K562 (cell line): ENCODE measurements around the gene CAPN13. TPM values are rescaled to one million over a fixed set of nuclear protein-coding genes. Genes with fewer than 3 reads are reported as not detected.

Experiments
- ATAC-seq: fragments of 200-7000 bp; cut with Tn5 transposase; 3 replicates; pipeline ENCODE4 v1.9.1; 2020; ENCODE audit warnings: moderate library complexity
- BruUV-seq: library from RNA; stranded (reverse); fragments of 400-500 nt; replicated peaks from 2 replicates; lab custom pipeline; 2021; lab: Mats Ljungman, UMichigan
- CTCF ChIA-PET: fragments of 300-600 bp; formaldehyde crosslinking; extraction: SDS; loops from one replicate; lab custom pipeline; 2021; ENCODE audit warnings: low intra/inter-chr PET ratio; lab: Yijun Ruan, JAX
- POLR2A ChIA-PET: fragments of 300-600, 350-650 bp; sonication (Branson Sonifier 250); formaldehyde crosslinking; extraction: SDS; loops from one replicate; lab custom pipeline; 2021; ENCODE audit warnings: antibody characterized with exemption, inconsistent platforms; lab: Yijun Ruan, JAX
- DNase-seq, 4 experiments: peaks; one replicate each; pipeline versions ENCODE4 v3.0.0 to v3.0.0-alpha.2; 2011 to 2018; ENCODE audit warnings: low spot score in 3 of 4, mixed read lengths in 3 of 4; ENCODE audit errors: extremely low read depth in 1 of 4
- FAIRE-seq: peaks from 2 replicates; lab custom pipeline; 2011; peaks lifted over from hg19 to GRCh38; lab: Jason Lieb, UNC
- H2AFZ ChIP-seq: 2 replicates; pipeline ENCODE4 v1.6.0; 2011; ENCODE audit warnings: low read depth, low read length, control low read depth, inconsistent platforms
- H3K27ac ChIP-seq: fragments of 200-600 bp; 3 replicates; pipeline ENCODE4 v1.8.0; 2011; ENCODE audit warnings: low read depth, mild to moderate bottlenecking, control low read depth, inconsistent platforms, low read length, moderate library complexity, mixed read lengths; ENCODE audit errors: extremely low read depth
- H3K27me3 ChIP-seq, 2 experiments: fragments of 300-600 bp in 1 of 2; 2 replicates in 1 of 2; 3 replicates in 1 of 2; pipeline versions ENCODE4 v1.6.0 to v1.8.0; 2011; ENCODE audit warnings: inconsistent platforms in 2 of 2, low read length in 2 of 2, mild to moderate bottlenecking in 1 of 2, mixed read lengths in 1 of 2, moderate library complexity in 1 of 2; ENCODE audit not compliant: control insufficient read depth in 2 of 2, insufficient read depth in 2 of 2
- H3K36me3 ChIP-seq: fragments of 300-600 bp; 3 replicates; pipeline ENCODE4 v1.8.0; 2011; ENCODE audit warnings: mild to moderate bottlenecking, low read length, inconsistent platforms; ENCODE audit not compliant: control insufficient read depth, insufficient read depth
- H3K4me1 ChIP-seq, 2 experiments: fragments of 200-600 bp in 1 of 2; replicated peaks in 1 of 2; 2 replicates in 1 of 2; 3 replicates in 1 of 2; pipeline versions ENCODE4 v1.5.1 to v1.8.0; 2011; ENCODE audit warnings: inconsistent platforms in 2 of 2, low read length in 2 of 2, mild to moderate bottlenecking in 1 of 2, mixed read lengths in 1 of 2, moderate library complexity in 1 of 2; ENCODE audit not compliant: control insufficient read depth in 2 of 2, insufficient read depth in 2 of 2
- H3K4me2 ChIP-seq: 2 replicates; pipeline ENCODE4 v1.6.1; 2011; ENCODE audit warnings: low read length, control low read depth, inconsistent platforms, mixed read lengths; ENCODE audit not compliant: insufficient read depth
- H3K4me3 ChIP-seq: fragments of 200-600 bp; sonication (generic), shearing (Covaris generic); 2 replicates; pipeline ENCODE4 v1.5.1; 2016; ENCODE audit warnings: control low read depth, inconsistent platforms
- H3K79me2 ChIP-seq: fragments of 200-600 bp; 3 replicates; pipeline ENCODE4 v1.8.0; 2011; ENCODE audit warnings: low read length, inconsistent platforms; ENCODE audit not compliant: control insufficient read depth, insufficient read depth
- H3K9ac ChIP-seq, 2 experiments: 2 replicates each; pipeline versions ENCODE4 v1.6.0 to v1.6.1; 2011; ENCODE audit warnings: low read depth in 2 of 2, low read length in 2 of 2, control low read depth in 1 of 2, inconsistent platforms in 1 of 2, mild to moderate bottlenecking in 1 of 2, mixed read lengths in 1 of 2; ENCODE audit not compliant: insufficient read depth in 1 of 2
- H3K9me1 ChIP-seq: one replicate; pipeline ENCODE4 v1.6.0; 2011; ENCODE audit warnings: inconsistent platforms, mild to moderate bottlenecking, low read length, moderate library complexity; ENCODE audit not compliant: control insufficient read depth, insufficient read depth
- H3K9me3 ChIP-seq: replicated peaks from 2 replicates; pipeline ENCODE4 v1.5.1; 2011; ENCODE audit warnings: low read depth, low read length, inconsistent platforms; ENCODE audit not compliant: control insufficient read depth, insufficient read depth
- H4K20me1 ChIP-seq: replicated peaks from 2 replicates; pipeline ENCODE4 v1.6.1; 2011; ENCODE audit warnings: low read length, inconsistent platforms, mixed read lengths; ENCODE audit not compliant: control insufficient read depth, insufficient read depth
- CEBPB ChIP-seq: fragments of 450-650 bp; IDR thresholded peaks from 2 replicates; pipeline ENCODE4 v1.6.1; 2016; ENCODE audit warnings: missing genetic modification characterization, missing compliant biosample characterization
- CREB1 ChIP-seq, 2 experiments: sonication (generic) in 1 of 2; formaldehyde crosslinking in 1 of 2; IDR thresholded peaks; 2 replicates each; pipeline versions ENCODE4 v1.6.1 to v1.8.0; 2012 to 2022; ENCODE audit warnings: inconsistent platforms in 1 of 2, mild to moderate bottlenecking in 1 of 2, missing genetic modification reagents in 1 of 2, moderate library complexity in 1 of 2
- KDM1A ChIP-seq, 2 experiments: fragments of 450-650 bp; IDR thresholded peaks; 2 replicates each; pipeline ENCODE4 v1.6.1; 2016; ENCODE audit warnings: mild to moderate bottlenecking in 2 of 2
- NELFE ChIP-seq: IDR thresholded peaks from 2 replicates; pipeline ENCODE4 v1.6.1; 2011; ENCODE audit warnings: mild to moderate bottlenecking; ENCODE audit not compliant: insufficient read depth, insufficient read length
- NONO ChIP-seq, 2 experiments: fragments of 200-400 bp in 1 of 2; fragments of 450-650 bp in 1 of 2; formaldehyde crosslinking in 1 of 2; IDR thresholded peaks; 2 replicates each; pipeline ENCODE4 v1.6.1; 2017; ENCODE audit warnings: low read depth in 2 of 2, mild to moderate bottlenecking in 2 of 2, moderate library complexity in 2 of 2, low read length in 1 of 2
- PTBP1 ChIP-seq: fragments of 200-400 bp; formaldehyde crosslinking; IDR thresholded peaks from 2 replicates; pipeline ENCODE4 v1.6.1; 2017; ENCODE audit warnings: low read depth, low read length
- RB1 ChIP-seq: fragments of 450-650 bp; IDR thresholded peaks from 2 replicates; pipeline ENCODE4 v1.6.1; 2017; ENCODE audit warnings: low read depth, mild to moderate bottlenecking
- RFX1 ChIP-seq: fragments of 450-650 bp; IDR thresholded peaks from 2 replicates; pipeline ENCODE4 v1.6.1; 2016; ENCODE audit warnings: mild to moderate bottlenecking, moderate library complexity
- SMAD3 ChIP-seq: fragments of 450-650 bp; formaldehyde crosslinking; conservative IDR thresholded peaks from 2 replicates; pipeline ENCODE4 v1.4.0; 2020; ENCODE audit warnings: mild to moderate bottlenecking
- TRIM28 ChIP-seq: fragments of 450-650 bp; IDR thresholded peaks from 2 replicates; pipeline ENCODE4 v1.6.1; 2017
- TSC22D4 ChIP-seq: fragments of 450-650 bp; IDR thresholded peaks from 2 replicates; pipeline ENCODE4 v1.6.1; 2016; ENCODE audit warnings: missing genetic modification characterization, missing biosample characterization, control low read depth
- ZNF76 ChIP-seq: fragments of 250-450 bp; sonication (Bioruptor Pico); IDR thresholded peaks from 2 replicates; pipeline ENCODE4 v1.4.0; 2020; ENCODE audit warnings: mild to moderate bottlenecking, moderate library complexity, borderline replicate concordance
- WGBS: fragments of 100-300 bp; shearing (Covaris generic); methylation state at CpG from one replicate; pipeline ENCODE4 v1.1.6; 2016; ENCODE audit warnings: low coverage, mixed read lengths; ENCODE audit not compliant: insufficient coverage; ENCODE audit errors: missing lambda C conversion rate; 5-methylcytosine and 5-hydroxymethylcytosine counted together
- in situ Hi-C: fragments of 300-500 bp; cut with MboI; formaldehyde crosslinking; loops from 4 replicates; pipeline ENCODE4 v1.15.0; 2018; ENCODE audit warnings: inconsistent platforms, mixed read lengths
- intact Hi-C: fragments of 100-400 bp; cut with micrococcal nuclease; formaldehyde crosslinking; loops from 2 replicates; pipeline ENCODE4 v1.14.2; 2022
- polyA plus RNA-seq, 8 experiments: library from polyadenylated mRNA; depleted of rRNA in 4 of 8; stranded (reverse) in 5 of 8; unstranded in 3 of 8; fragments of >200 nt; fragmentation: Nextera tagmentation in 2 of 8; fragmentation: Illumina TruSeq in 1 of 8; extraction: Ambion mirVana in 2 of 8; extraction: Trizol in 1 of 8; gene quantifications; 2 replicates each; pipeline versions ENCODE4 v1.2.1 to v1.2.3, GENCODE V29; 2011 to 2014; ENCODE audit warnings: inconsistent platforms in 1 of 8, missing spikeins in 1 of 8
- total RNA-seq, 7 experiments: library from RNA; depleted of rRNA in 6 of 7; stranded (reverse); fragments of >200 nt in 6 of 7; fragmentation: Illumina TruSeq in 2 of 7; extraction: Trizol in 2 of 7; gene quantifications; 2 replicates each; pipeline versions ENCODE4 v1.2.1 to v1.2.3, GENCODE V29; 2011 to 2021; ENCODE audit warnings: low replicate concordance in 1 of 7
- TF ChIP-seq, protein P1 (sequence below): fragments of 450-650 bp; IDR thresholded peaks from 2 replicates; pipeline ENCODE4 v1.6.1; 2018; ENCODE audit not compliant: partially characterized antibody

Gene CAPN13
- total and polyA plus RNA-seq, 9 of the 15 experiments (the other 6 are each of a cell fraction or from before 2014, with no cell fraction given): not detected

DNA sequence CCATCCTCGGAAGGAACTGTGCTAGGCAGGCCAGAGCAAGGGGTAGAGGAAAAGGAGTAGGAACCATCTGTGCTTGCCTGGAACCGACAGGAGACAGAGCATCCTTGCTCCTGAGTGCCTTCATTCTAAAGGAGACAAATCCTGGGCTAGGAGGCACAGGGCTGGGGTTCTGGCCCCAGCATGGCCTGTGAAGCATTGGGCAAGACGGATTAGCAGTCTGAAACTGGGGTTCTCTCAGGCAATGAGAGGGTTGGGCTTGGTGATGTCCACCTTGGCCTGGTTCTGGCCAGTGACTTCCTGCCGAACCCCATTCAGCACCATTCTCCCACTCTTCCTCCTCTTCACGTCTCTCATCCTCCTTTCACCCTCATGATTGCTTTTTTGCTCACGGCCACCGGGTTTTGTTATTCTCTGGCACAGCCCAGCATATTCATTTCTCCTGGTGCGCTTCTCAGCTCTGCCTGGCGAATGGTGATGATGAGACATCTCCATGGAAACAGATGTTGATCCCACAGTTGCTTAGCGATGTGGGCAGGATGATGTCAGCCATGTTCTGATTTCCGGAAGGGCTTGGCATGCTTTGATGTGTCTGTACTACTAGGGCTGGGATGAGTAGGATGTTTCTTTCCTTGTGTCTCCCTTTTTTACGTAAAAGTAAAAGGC is 127.7 kb downstream of the CAPN13 start:
- Histone ChIP-seq H3K4me1 (peaks cover 0 to 2% of the 10 kb centered on the region in 2 experiments; a peak in 1 of 5 replicates), H3K9me1 (no peaks in the 10 kb centered on the region), H3K4me3 (no peak overlapping the region), H3K9me3 (no peaks in the 10 kb centered on the region), H3K79me2 (no peaks in the 10 kb centered on the region), H3K27ac (no peak overlapping the region), H4K20me1 (no peaks in the 10 kb centered on the region), H3K4me2 (no peak overlapping the region), H3K36me3 (no peaks in the 10 kb centered on the region), H3K27me3 (peaks cover 14 to 52% of the 10 kb centered on the region in 2 experiments; a peak in 4 of 5 replicates), H2AFZ (no peak overlapping the region), H3K9ac (no peak overlapping the region)
- ChIA-PET POLR2A (no interaction called here), CTCF (no interaction called here)
- 0% methylated on average over 12 of the region's 12 CpGs for WGBS
- DNase-seq (no peak), FAIRE-seq (no peak), ATAC-seq (peak; percentile 50; the same call in 1 of the 3 replicates)
- in situ Hi-C loops (no loop called here), intact Hi-C loops (no loop called here)
- BruUV-seq: no TSS peak
- TF ChIP-seq CEBPB (tag): no peak
- no peak for TF ChIP-seq NELFE
- no peak for TF ChIP-seq CREB1 (IDR thresholded peaks at IDR 0.05)
- no peak for TF ChIP-seq CREB1 (CRISPR knock-in tag; IDR thresholded peaks at IDR 0.05)
- TF ChIP-seq ZNF76 (CRISPR knock-in tag): no peak
- TF ChIP-seq KDM1A (IDR thresholded peaks at IDR 0.05): 0 out of 4 replicates have a peak, but pooled peaks have one; percentile 11 to 14
- TF ChIP-seq RFX1: peak; percentile 81
- no peak for TF ChIP-seq TRIM28
- no peak for TF ChIP-seq PTBP1
- no peak for TF ChIP-seq RB1
- TF ChIP-seq TSC22D4 (tag): no peak
- TF ChIP-seq, protein P1, sequence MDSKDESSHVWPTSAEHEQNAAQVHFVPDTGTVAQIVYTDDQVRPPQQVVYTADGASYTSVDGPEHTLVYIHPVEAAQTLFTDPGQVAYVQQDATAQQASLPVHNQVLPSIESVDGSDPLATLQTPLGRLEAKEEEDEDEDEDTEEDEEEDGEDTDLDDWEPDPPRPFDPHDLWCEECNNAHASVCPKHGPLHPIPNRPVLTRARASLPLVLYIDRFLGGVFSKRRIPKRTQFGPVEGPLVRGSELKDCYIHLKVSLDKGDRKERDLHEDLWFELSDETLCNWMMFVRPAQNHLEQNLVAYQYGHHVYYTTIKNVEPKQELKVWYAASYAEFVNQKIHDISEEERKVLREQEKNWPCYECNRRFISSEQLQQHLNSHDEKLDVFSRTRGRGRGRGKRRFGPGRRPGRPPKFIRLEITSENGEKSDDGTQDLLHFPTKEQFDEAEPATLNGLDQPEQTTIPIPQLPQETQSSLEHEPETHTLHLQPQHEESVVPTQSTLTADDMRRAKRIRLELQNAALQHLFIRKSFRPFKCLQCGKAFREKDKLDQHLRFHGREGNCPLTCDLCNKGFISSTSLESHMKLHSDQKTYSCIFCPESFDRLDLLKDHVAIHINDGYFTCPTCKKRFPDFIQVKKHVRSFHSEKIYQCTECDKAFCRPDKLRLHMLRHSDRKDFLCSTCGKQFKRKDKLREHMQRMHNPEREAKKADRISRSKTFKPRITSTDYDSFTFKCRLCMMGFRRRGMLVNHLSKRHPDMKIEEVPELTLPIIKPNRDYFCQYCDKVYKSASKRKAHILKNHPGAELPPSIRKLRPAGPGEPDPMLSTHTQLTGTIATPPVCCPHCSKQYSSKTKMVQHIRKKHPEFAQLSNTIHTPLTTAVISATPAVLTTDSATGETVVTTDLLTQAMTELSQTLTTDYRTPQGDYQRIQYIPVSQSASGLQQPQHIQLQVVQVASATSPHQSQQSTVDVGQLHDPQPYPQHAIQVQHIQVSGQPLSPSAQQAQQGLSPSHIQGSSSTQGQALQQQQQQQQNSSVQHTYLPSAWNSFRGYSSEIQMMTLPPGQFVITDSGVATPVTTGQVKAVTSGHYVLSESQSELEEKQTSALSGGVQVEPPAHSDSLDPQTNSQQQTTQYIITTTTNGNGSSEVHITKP: no peak
- no peak for TF ChIP-seq SMAD3
- no peak for TF ChIP-seq NONO (IDR thresholded peaks at IDR 0.05; ENCODE audit: low read depth in 2 of 2, low read length in 1 of 2)
